LNCAP (cell line): ENCODE measurements around the gene CPPED1.

Experiments used
- CTCF ChIP-seq: fragments of 450-650 bp; IDR thresholded peaks from 2 replicates; pipeline ENCODE4 v1.5.1; 2017; ENCODE audit warnings: mild to moderate bottlenecking

CPPED1 gene

GRCh38 chr16:12767897-12768296, 35.8 kb downstream of the CPPED1 start:
- TF ChIP-seq CTCF: no peak

GRCh38 chr16:12766853-12767252, 36.8 kb downstream of the CPPED1 start:
- no peak for TF ChIP-seq CTCF

- TF ChIP-seq CTCF: no peak
Measured at GRCh38 chr16:12764813-12765488, 38.7 kb downstream of the CPPED1 start.

GRCh38 chr16:12763517-12763916, 40.2 kb downstream of the CPPED1 start:
- TF ChIP-seq CTCF: no peak

GRCh38 chr16:12760819-12761611, 42.7 kb downstream of the CPPED1 start:
- TF ChIP-seq CTCF: no peak

GRCh38 chr16:12758670-12759558, 44.8 kb downstream of the CPPED1 start:
- TF ChIP-seq CTCF: no peak

GRCh38 chr16:12758031-12758669, 45.5 kb downstream of the CPPED1 start:
- no peak for TF ChIP-seq CTCF
